Measurements from ENCODE around the gene PNKD. TPM values are rescaled to one million over a fixed set of nuclear protein-coding genes. Genes with fewer than 3 reads are reported as not detected.

The PNKD gene
- total and polyA plus RNA-seq, 3 donors from 2014 or later: 79.3 to 90.7 (median 84.2) TPM

DNA sequence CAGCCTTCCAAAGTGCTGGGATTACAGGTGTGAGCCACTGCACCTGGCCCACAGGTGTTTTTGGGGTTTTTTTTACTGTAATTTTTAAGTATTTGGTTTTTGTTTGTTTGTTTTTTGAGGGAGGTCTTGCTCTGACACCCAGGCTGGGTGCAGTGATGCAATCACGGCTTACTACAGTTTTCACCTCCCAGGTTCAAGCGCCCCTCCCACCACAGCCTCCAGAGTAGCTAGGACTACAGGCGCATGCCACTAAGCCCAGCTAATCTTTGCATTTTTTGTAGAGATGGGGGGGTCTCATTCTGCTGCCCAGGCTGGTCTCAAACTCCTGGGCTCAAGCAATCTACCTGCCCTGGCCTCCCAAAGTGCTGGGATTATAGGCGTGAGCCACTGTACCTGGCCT lies 104.5 kb downstream of the PNKD start:
- TF ChIP-seq POLR2A (IDR thresholded peaks at IDR 0.05): no peak
- Histone ChIP-seq H3K27ac (no peak overlapping the region), H3K27me3 (no peaks in the 10 kb centered on the region), H3K4me1 (no peaks in the 10 kb centered on the region), H3K4me3 (no peak overlapping the region), H3K9me3 (no peaks in the 10 kb centered on the region), H3K36me3 (ENCODE audit: low read depth, missing control alignments) (no peaks in the 10 kb centered on the region)
- WGBS, 2 donors: 78 to 85% methylated on average over 4 of the region's 4 CpGs
- no peak for DNase-seq
- intact Hi-C loops (cut with DNase I; ENCODE audit: low total_unique reads): no loop called here

DNA sequence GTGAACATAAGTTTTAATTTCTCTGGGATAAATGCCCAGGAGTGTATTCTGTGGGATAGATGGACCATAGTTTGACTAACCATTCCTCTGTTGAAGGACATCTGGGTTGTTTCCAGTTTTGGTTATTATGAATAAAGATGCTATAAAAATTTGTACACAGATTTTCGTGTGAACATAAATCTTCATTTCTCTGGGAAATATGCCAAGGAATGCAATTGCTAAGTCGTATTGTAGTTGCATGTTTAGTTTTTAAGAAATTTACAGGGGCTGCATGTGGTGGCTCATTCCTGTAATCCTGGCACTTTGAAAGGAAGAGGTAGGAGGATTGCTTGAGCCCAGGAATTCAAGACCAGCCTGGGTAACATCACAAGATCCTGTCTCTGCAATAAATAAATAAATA lies 104.9 kb downstream of the PNKD start:
- no peak overlapping the region for H3K4me3 ChIP-seq
- intact Hi-C loops (cut with DNase I; ENCODE audit: low total_unique reads): no loop called here
- H3K27ac ChIP-seq: no peak overlapping the region

DNA sequence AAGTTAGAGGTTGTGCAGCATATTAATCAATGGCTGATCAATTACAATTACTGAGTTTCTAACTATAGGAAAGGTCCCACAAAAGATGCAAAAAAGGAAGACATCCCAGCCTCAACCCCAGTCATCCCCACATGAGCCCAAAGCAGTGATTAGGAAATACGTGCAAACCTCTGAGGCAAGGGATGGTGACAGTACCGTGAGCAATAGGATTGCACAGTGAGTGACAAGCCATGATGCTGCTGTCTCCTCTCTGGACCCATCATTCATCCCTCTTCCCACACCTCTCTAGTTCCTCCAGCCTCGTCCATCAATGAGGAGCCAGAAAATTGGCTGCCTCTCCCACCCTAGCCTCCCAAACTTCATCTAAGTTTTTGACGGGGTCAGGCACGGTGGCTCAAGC lies 107.7 kb downstream of the PNKD start:
- TF ChIP-seq, protein P1, sequence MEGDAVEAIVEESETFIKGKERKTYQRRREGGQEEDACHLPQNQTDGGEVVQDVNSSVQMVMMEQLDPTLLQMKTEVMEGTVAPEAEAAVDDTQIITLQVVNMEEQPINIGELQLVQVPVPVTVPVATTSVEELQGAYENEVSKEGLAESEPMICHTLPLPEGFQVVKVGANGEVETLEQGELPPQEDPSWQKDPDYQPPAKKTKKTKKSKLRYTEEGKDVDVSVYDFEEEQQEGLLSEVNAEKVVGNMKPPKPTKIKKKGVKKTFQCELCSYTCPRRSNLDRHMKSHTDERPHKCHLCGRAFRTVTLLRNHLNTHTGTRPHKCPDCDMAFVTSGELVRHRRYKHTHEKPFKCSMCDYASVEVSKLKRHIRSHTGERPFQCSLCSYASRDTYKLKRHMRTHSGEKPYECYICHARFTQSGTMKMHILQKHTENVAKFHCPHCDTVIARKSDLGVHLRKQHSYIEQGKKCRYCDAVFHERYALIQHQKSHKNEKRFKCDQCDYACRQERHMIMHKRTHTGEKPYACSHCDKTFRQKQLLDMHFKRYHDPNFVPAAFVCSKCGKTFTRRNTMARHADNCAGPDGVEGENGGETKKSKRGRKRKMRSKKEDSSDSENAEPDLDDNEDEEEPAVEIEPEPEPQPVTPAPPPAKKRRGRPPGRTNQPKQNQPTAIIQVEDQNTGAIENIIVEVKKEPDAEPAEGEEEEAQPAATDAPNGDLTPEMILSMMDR (IDR thresholded peaks at IDR 0.05): no peak
- no peak for TF ChIP-seq POLR2A (IDR thresholded peaks at IDR 0.05)
- Histone ChIP-seq H3K4me1 (no peaks in the 10 kb centered on the region), H3K27me3 (no peaks in the 10 kb centered on the region), H3K36me3 (ENCODE audit: low read depth, missing control alignments) (no peaks in the 10 kb centered on the region), H3K4me3 (no peak overlapping the region), H3K9me3 (no peaks in the 10 kb centered on the region), H3K27ac (no peak overlapping the region)
- DNase-seq: no peak
- WGBS, 2 donors: 92 to 96% methylated on average over 5 of the region's 5 CpGs
- intact Hi-C loops (cut with DNase I; ENCODE audit: low total_unique reads): no loop called here

More for the DNA sequence above, 104.9 kb downstream of the PNKD start:
- no peaks in the 10 kb centered on the region for H3K4me1 ChIP-seq
- DNase-seq: no peak
- 27 to 32% methylated on average over 2 of the region's 2 CpGs for WGBS, 2 donors
- H3K9me3 ChIP-seq: no peaks in the 10 kb centered on the region
- H3K27me3 ChIP-seq: no peaks in the 10 kb centered on the region
- TF ChIP-seq, protein P1 (IDR thresholded peaks at IDR 0.05): no peak
- H3K36me3 ChIP-seq (ENCODE audit: low read depth, missing control alignments): no peaks in the 10 kb centered on the region

DNA sequence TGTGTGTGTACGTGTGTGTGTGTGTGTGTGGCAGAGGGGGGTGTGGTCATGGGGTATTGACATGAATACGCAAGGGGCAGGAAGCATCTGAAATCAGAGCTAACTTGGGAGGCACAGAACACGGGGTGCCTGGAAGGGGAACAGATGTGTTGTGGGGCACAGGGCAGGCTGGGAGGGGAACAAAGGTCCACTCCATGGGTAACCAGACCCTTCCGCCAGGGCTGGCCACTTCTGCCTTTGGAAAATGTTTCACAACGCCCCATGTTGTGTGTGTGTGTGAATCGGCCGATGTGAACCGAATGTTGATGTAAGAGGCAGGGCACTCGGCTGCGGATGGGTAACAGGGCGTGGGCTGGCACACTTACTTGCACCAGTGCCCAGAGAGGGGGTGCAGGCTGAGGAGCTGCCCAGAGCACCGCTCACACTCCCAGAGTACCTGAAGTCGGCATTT lies 111.6 kb downstream of the PNKD start, which contains the start of gene SLC11A1:
SLC11A1 (plus strand) TSS at position 358 of the 451 bp plus-strand sequence. CDS start 96 bp downstream, outside the sequence.
- 82 to 92% methylated on average over 13 of the region's 13 CpGs for WGBS, 2 donors
- DNase-seq: peak; percentile 47
- Histone ChIP-seq H3K4me1 (peaks cover under 1% of the 10 kb centered on the region), H3K9me3 (no peaks in the 10 kb centered on the region), H3K27me3 (no peaks in the 10 kb centered on the region), H3K27ac (no peak within 1 kb of the TSS), H3K4me3 (peak within 1 kb of the TSS in 1 of 2 donors; percentile 7), H3K36me3 (ENCODE audit: low read depth, missing control alignments) (no peaks in the 10 kb centered on the region)
- intact Hi-C loops (cut with DNase I; ENCODE audit: low total_unique reads): no loop called here
- TF ChIP-seq, protein P1 (IDR thresholded peaks at IDR 0.05): no peak
- TF ChIP-seq POLR2A (IDR thresholded peaks at IDR 0.05): no peak

DNA sequence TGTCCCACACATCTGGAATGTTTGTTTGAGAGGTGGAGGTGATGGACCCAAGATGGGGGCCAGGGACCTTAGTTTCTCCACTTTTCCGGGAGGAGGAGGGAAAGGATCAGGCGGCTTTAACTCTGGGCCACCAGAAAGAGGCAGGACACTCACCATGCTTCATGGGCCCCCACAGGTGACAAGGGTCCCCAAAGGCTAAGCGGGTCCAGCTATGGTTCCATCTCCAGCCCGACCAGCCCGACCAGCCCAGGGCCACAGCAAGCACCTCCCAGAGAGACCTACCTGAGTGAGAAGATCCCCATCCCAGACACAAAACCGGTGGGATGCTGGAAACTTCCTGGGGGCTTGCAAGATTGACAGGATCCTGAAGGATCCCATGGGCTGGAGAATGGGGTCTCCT lies 112.5 kb downstream of the PNKD start:
- 93 to 100% methylated on average over 1 to 6 of the region's 6 CpGs for WGBS, 2 donors
- H3K27ac ChIP-seq: no peak overlapping the region
- intact Hi-C loops (cut with DNase I; ENCODE audit: low total_unique reads): no loop called here
- H3K27me3 ChIP-seq: no peaks in the 10 kb centered on the region
- peak overlapping the region in 1 of 2 donors; percentile 7 for H3K4me3 ChIP-seq
- H3K9me3 ChIP-seq: no peaks in the 10 kb centered on the region
- DNase-seq: no peak
- TF ChIP-seq POLR2A (IDR thresholded peaks at IDR 0.05): no peak
- TF ChIP-seq, protein P1 (IDR thresholded peaks at IDR 0.05): no peak
- peaks cover 4% of the 10 kb centered on the region for H3K4me1 ChIP-seq
- no peaks in the 10 kb centered on the region for H3K36me3 ChIP-seq (ENCODE audit: low read depth, missing control alignments)
